MCF 10A (cell line): ENCODE data around the gene HDGFL2. TPM values are rescaled to one million over a fixed set of nuclear protein-coding genes. Genes with fewer than 3 reads are reported as not detected.
"Not testable (repeated sequence)": the region's sequence is repeated elsewhere in the genome, so short reads cannot be mapped to it uniquely, and the experiment has no call there.

Experiments used
- BruUV-seq: library from RNA; stranded (reverse); fragments of 400-500 nt; replicated peaks from 2 replicates; lab custom pipeline; 2021; lab: Mats Ljungman, UMichigan
- CTCF ChIA-PET: fragments of 300-600 bp; sonication (Branson Sonifier 250); formaldehyde crosslinking; extraction: SDS; loops from one replicate; lab custom pipeline; 2021; ENCODE audit warnings: antibody characterized with exemption, inconsistent platforms; lab: Yijun Ruan, JAX
- POLR2A ChIA-PET: fragments of 300-600, 350-650 bp; sonication (Branson Sonifier 250); formaldehyde crosslinking; extraction: SDS; loops from one replicate; lab custom pipeline; 2020; ENCODE audit warnings: antibody characterized with exemption, inconsistent platforms; lab: Yijun Ruan, JAX
- DNase-seq: peaks from one replicate; pipeline ENCODE4 v3.0.0-alpha.2; 2018; ENCODE audit not compliant: unreplicated experiment
- H3K27ac Mint-ChIP-seq: one replicate; pipeline ENCODE4 v1.8.0; 2022; ENCODE audit warnings: mild to moderate bottlenecking, low read depth, mixed read lengths; ENCODE audit not compliant: unreplicated experiment
- H3K27me3 Mint-ChIP-seq: one replicate; pipeline ENCODE4 v1.8.0; 2022; ENCODE audit warnings: mixed read lengths; ENCODE audit not compliant: insufficient read depth, unreplicated experiment
- H3K36me3 Mint-ChIP-seq: one replicate; pipeline ENCODE4 v1.8.0; 2022; ENCODE audit warnings: mild to moderate bottlenecking, moderate library complexity, mixed read lengths; ENCODE audit not compliant: insufficient read depth, unreplicated experiment
- H3K4me1 Mint-ChIP-seq: one replicate; pipeline ENCODE4 v1.8.0; 2022; ENCODE audit warnings: mixed read lengths; ENCODE audit not compliant: insufficient read depth, unreplicated experiment
- H3K4me3 Mint-ChIP-seq: one replicate; pipeline ENCODE4 v1.8.0; 2022; ENCODE audit warnings: mild to moderate bottlenecking, moderate library complexity, mixed read lengths; ENCODE audit not compliant: unreplicated experiment
- H3K9me3 Mint-ChIP-seq: one replicate; pipeline ENCODE4 v1.8.0; 2022; ENCODE audit warnings: mixed read lengths; ENCODE audit not compliant: unreplicated experiment
- intact Hi-C: fragments of 100-400 bp; cut with micrococcal nuclease; formaldehyde crosslinking; loops from 2 replicates; pipeline ENCODE4 v1.14.1; 2022
- total RNA-seq: library from RNA; stranded (reverse); gene quantifications from 2 replicates; pipeline ENCODE4 v1.2.3, GENCODE V29; 2022
- TF ChIP-seq, protein P1 (sequence below): fragments of 200-600 bp; IDR thresholded peaks from one replicate; pipeline ENCODE4 v1.8.0; 2022; ENCODE audit warnings: antibody characterized with exemption, mild to moderate bottlenecking; ENCODE audit not compliant: unreplicated experiment

Gene HDGFL2
- total RNA-seq, 1 experiment from 2014 or later, result 46.3 TPM

- POLR2A ChIA-PET, result interaction anchor here (0.8 to 0.9 kb wide), 2 partner anchors 11 to 23 kb away, joined by 3 to 6 read pairs; no protein-coding TSS in a partner anchor
- Mint-ChIP-seq H3K9me3 (no peaks in the 10 kb centered on the region), H3K4me3 (no peak within 1 kb of the TSS), H3K27ac (no peak within 1 kb of the TSS), H3K36me3 (peaks cover 6% of the 10 kb centered on the region), H3K27me3 (no peaks in the 10 kb centered on the region), H3K4me1 (no peaks in the 10 kb centered on the region)
- TF ChIP-seq, protein P1, sequence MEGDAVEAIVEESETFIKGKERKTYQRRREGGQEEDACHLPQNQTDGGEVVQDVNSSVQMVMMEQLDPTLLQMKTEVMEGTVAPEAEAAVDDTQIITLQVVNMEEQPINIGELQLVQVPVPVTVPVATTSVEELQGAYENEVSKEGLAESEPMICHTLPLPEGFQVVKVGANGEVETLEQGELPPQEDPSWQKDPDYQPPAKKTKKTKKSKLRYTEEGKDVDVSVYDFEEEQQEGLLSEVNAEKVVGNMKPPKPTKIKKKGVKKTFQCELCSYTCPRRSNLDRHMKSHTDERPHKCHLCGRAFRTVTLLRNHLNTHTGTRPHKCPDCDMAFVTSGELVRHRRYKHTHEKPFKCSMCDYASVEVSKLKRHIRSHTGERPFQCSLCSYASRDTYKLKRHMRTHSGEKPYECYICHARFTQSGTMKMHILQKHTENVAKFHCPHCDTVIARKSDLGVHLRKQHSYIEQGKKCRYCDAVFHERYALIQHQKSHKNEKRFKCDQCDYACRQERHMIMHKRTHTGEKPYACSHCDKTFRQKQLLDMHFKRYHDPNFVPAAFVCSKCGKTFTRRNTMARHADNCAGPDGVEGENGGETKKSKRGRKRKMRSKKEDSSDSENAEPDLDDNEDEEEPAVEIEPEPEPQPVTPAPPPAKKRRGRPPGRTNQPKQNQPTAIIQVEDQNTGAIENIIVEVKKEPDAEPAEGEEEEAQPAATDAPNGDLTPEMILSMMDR, result no peak
- no TSS peak for BruUV-seq
- CTCF ChIA-PET, result interaction anchor here (0.7 to 3.4 kb wide), 3 partner anchors 16 to 94 kb away, joined by 4 to 21 read pairs (median 5); no protein-coding TSS in a partner anchor
- intact Hi-C loops, result no loop called here
- peak; percentile 69 for DNase-seq
Observed at GRCh38 chr19:4539693-4540581, 67.8 kb downstream of the HDGFL2 start, which contains the start of gene LRG1. Gene LRG1, minus strand, starts transcription at chr19:4540036. Its CDS starts 23 bp downstream, at chr19:4540013.

DNA sequence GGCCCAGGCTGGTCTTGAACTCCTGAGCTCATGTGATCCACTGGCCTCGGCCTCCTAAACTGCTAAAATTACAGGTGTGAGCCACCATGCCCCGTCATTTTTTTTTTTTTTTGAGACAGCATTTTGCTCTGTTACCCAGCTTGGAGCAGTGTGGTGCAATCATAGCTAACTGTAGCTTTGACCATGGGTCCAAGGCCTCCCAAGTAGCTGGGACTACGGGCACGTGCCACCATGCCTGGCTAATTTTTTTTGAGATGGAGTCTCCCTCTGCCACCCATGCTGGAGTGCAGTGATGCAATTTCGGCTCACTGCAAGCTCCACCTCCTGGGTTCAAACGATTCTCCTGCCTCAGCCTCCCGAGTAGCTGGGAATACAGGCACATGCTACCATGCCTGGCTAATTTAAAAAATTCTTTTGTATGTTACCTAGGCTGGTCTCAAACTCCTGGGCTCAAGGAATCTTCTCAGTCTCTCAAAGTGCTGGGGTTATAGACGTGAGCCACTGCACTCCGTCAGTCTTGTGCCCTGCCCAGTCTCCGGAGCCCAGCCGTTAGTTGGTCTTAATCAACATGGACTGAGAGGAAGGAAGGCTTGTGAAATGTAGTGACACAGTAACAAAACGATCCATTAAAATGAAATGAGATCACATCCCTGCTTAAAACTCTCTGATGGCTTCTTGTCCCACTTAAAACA, 69.2 kb downstream of the HDGFL2 start:
- Mint-ChIP-seq H3K27ac (no peak overlapping the region), H3K27me3 (no peaks in the 10 kb centered on the region), H3K4me1 (no peaks in the 10 kb centered on the region), H3K9me3 (no peaks in the 10 kb centered on the region), H3K36me3 (peaks cover 6% of the 10 kb centered on the region), H3K4me3 (no peak overlapping the region)
- DNase-seq, result no peak
- TF ChIP-seq, protein P1, result no peak
- BruUV-seq, result no TSS peak
- POLR2A ChIA-PET, result interaction anchor here (0.9 kb wide), 1 partner anchor 13 kb away, joined by 3 read pairs; no protein-coding TSS in a partner anchor
- CTCF ChIA-PET, result interaction anchor here (0.6 to 3.4 kb wide), 4 partner anchors 17 to 287 kb away, joined by 3 to 21 read pairs (median 4); no protein-coding TSS in a partner anchor
- intact Hi-C loops, result no loop called here

DNA sequence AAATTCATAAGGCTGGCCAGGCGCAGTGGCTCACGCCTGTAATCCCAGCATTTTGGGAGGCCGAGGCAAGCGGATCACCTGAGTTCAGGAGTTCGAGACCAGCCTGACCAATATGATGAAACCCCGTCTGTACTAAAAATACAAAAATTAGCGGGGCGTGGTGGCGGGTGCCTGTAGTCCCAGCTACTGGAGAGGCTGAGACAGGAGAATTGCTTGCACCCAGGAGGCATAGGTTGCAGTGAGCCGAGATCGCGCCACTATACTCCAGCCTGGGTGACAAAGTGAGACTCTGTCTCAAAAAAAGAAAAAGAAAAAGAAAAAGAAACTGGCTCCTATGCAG, 69.7 kb downstream of the HDGFL2 start:
- H3K27me3 Mint-ChIP-seq, DNase-seq, H3K36me3 Mint-ChIP-seq, H3K4me1 Mint-ChIP-seq, intact Hi-C loops, H3K9me3 Mint-ChIP-seq, H3K27ac Mint-ChIP-seq, H3K4me3 Mint-ChIP-seq, BruUV-seq: not testable (repeated sequence)
- ChIA-PET CTCF (interaction anchor here (0.7 to 3.4 kb wide), 3 partner anchors 17 to 275 kb away, joined by 3 to 21 read pairs (median 5); no protein-coding TSS in a partner anchor), POLR2A (interaction anchor here (0.7 kb wide), 1 partner anchor 43 kb away, joined by 3 read pairs; no protein-coding TSS in a partner anchor)

- H3K9me3 Mint-ChIP-seq, result no peaks in the 10 kb centered on the region
- DNase-seq, result no peak
- no peaks in the 10 kb centered on the region for H3K27me3 Mint-ChIP-seq
- intact Hi-C loops, result no loop called here
- H3K27ac Mint-ChIP-seq, result no peak overlapping the region
- ChIA-PET POLR2A (no interaction called here), CTCF (no interaction called here)
- peaks cover 6% of the 10 kb centered on the region for H3K36me3 Mint-ChIP-seq
- TF ChIP-seq, protein P1, result no peak
- no peaks in the 10 kb centered on the region for H3K4me1 Mint-ChIP-seq
- no peak overlapping the region for H3K4me3 Mint-ChIP-seq
- BruUV-seq, result no TSS peak
Observed at GRCh38 chr19:4542896-4543841, 71.1 kb downstream of the HDGFL2 start.
